IMR-90 (cell line): Measurements from ENCODE around the gene CEACAM3. TPM values are rescaled to one million over a fixed set of nuclear protein-coding genes. Genes with fewer than 3 reads are reported as not detected.

Experiments used
- ATAC-seq: fragments of 200-7000 bp; cut with Tn5 transposase; 2 replicates; pipeline ENCODE4 v1.9.1; 2020; ENCODE audit warnings: low read depth, mild to moderate bottlenecking, moderate library complexity
- BruUV-seq: library from RNA; stranded (reverse); fragments of 400-500 nt; replicated peaks from 2 replicates; lab custom pipeline; 2021; lab: Mats Ljungman, UMichigan
- CTCF ChIA-PET: fragments of 300-600 bp; formaldehyde crosslinking; extraction: SDS; loops from one replicate; lab custom pipeline; 2021; ENCODE audit warnings: antibody characterized with exemption; lab: Yijun Ruan, JAX
- POLR2A ChIA-PET: fragments of 300-600 bp; sonication (Branson Sonifier 250); formaldehyde crosslinking; loops from one replicate; lab custom pipeline; 2022; ENCODE audit warnings: antibody characterized with exemption; ENCODE audit not compliant: unreplicated experiment; lab: Charles Lee
- DNase-seq: peaks from one replicate; pipeline ENCODE4 v3.0.0; 2013
- H2AFZ ChIP-seq: replicated peaks from 2 replicates; pipeline ENCODE3; 2013; ENCODE audit warnings: low read length, mild to moderate bottlenecking; ENCODE audit not compliant: poor library complexity
- H2AK5ac ChIP-seq: 2 replicates; pipeline ENCODE4 v1.6.1; 2013; ENCODE audit warnings: low read depth, low read length, inconsistent platforms
- H2AK9ac ChIP-seq: replicated peaks from 2 replicates; pipeline ENCODE3; 2013; ENCODE audit warnings: mild to moderate bottlenecking, low read depth, low read length, moderate library complexity; ENCODE audit not compliant: poor library complexity
- H2BK120ac ChIP-seq: 2 replicates; pipeline ENCODE4 v1.6.1; 2013; ENCODE audit warnings: low read depth, low read length, inconsistent platforms
- H2BK15ac ChIP-seq: 3 replicates; pipeline ENCODE4 v1.6.1; 2013; ENCODE audit warnings: low read depth, low read length, inconsistent platforms
- H2BK20ac ChIP-seq: 2 replicates; pipeline ENCODE4 v1.6.1; 2013; ENCODE audit warnings: low read depth, mild to moderate bottlenecking, inconsistent platforms, low read length, moderate library complexity
- H2BK5ac ChIP-seq: 2 replicates; pipeline ENCODE4 v1.6.1; 2013; ENCODE audit warnings: mild to moderate bottlenecking, low read depth, low read length, inconsistent platforms; ENCODE audit not compliant: poor library complexity, severe bottlenecking
- H3K14ac ChIP-seq: replicated peaks from 2 replicates; pipeline ENCODE4 v1.6.1; 2013; ENCODE audit warnings: low read depth, low read length, inconsistent platforms
- H3K18ac ChIP-seq: 2 replicates; pipeline ENCODE4 v1.6.1; 2013; ENCODE audit warnings: low read depth, low read length, control low read depth
- H3K23ac ChIP-seq: 2 replicates; pipeline ENCODE4 v1.6.1; 2013; ENCODE audit warnings: low read depth, low read length, inconsistent platforms
- H3K27ac ChIP-seq: 2 replicates; pipeline ENCODE4 v1.5.1; 2013; ENCODE audit warnings: mild to moderate bottlenecking, control low read depth, low read length; ENCODE audit not compliant: insufficient read depth
- H3K27me3 ChIP-seq: 2 replicates; pipeline ENCODE4 v1.6.1; 2013; ENCODE audit warnings: low read length; ENCODE audit not compliant: control insufficient read depth, insufficient read depth
- H3K36me3 ChIP-seq: 2 replicates; pipeline ENCODE4 v1.6.1; 2013; ENCODE audit warnings: low read length, mixed read lengths; ENCODE audit not compliant: control insufficient read depth, insufficient read depth
- H3K4ac ChIP-seq: 2 replicates; pipeline ENCODE4 v1.6.1; 2013; ENCODE audit warnings: low read depth, low read length, inconsistent platforms
- H3K4me1 ChIP-seq: 2 replicates; pipeline ENCODE4 v1.6.1; 2013; ENCODE audit warnings: low read length, mixed read lengths; ENCODE audit not compliant: control insufficient read depth, insufficient read depth
- H3K4me2 ChIP-seq: 2 replicates; pipeline ENCODE4 v1.6.1; 2013; ENCODE audit warnings: low read depth, mild to moderate bottlenecking, control low read depth, low read length, moderate library complexity
- H3K4me3 ChIP-seq: 2 replicates; pipeline ENCODE4 v1.5.1; 2013; ENCODE audit warnings: low read depth, mild to moderate bottlenecking, control low read depth, low read length, moderate library complexity; ENCODE audit not compliant: insufficient read depth
- H3K56ac ChIP-seq: 2 replicates; pipeline ENCODE4 v1.6.1; 2013; ENCODE audit warnings: low read length, inconsistent platforms; ENCODE audit not compliant: insufficient read depth; ENCODE audit errors: extremely low read depth
- H3K79me1 ChIP-seq, 2 experiments: 2 replicates each; pipeline ENCODE4 v1.6.1; 2013; ENCODE audit warnings: low read length in 2 of 2, inconsistent platforms in 1 of 2, low read depth in 1 of 2
- H3K9ac ChIP-seq: 2 replicates; pipeline ENCODE4 v1.6.1; 2013; ENCODE audit warnings: low read depth, low read length, control low read depth
- H3K9me1 ChIP-seq: 2 replicates; pipeline ENCODE4 v1.6.1; 2013; ENCODE audit warnings: low read length, inconsistent platforms; ENCODE audit not compliant: insufficient read depth
- H3K9me3 ChIP-seq: 2 replicates; pipeline ENCODE4 v1.6.1; 2013; ENCODE audit warnings: low read length; ENCODE audit not compliant: control insufficient read depth, insufficient read depth
- H4K20me1 ChIP-seq: 2 replicates; pipeline ENCODE4 v1.6.1; 2013; ENCODE audit warnings: low read length, inconsistent platforms; ENCODE audit not compliant: insufficient read depth
- H4K5ac ChIP-seq: 2 replicates; pipeline ENCODE4 v1.6.1; 2013; ENCODE audit warnings: mild to moderate bottlenecking, low read depth, low read length, control low read depth
- H4K8ac ChIP-seq, 2 experiments: 2 replicates each; pipeline ENCODE4 v1.6.1; 2013; ENCODE audit warnings: low read depth in 2 of 2, low read length in 2 of 2, control low read depth in 1 of 2, inconsistent platforms in 1 of 2
- H4K91ac ChIP-seq: 2 replicates; pipeline ENCODE4 v1.6.1; 2013; ENCODE audit warnings: low read depth, low read length, inconsistent platforms; ENCODE audit not compliant: insufficient read depth
- BHLHE40 ChIP-seq: fragments of 150-350 bp; IDR thresholded peaks from 2 replicates; pipeline ENCODE4 v1.6.1; 2016; ENCODE audit warnings: mild to moderate bottlenecking, low read depth, low read length
- CHD1 ChIP-seq: IDR thresholded peaks from 2 replicates; pipeline ENCODE4 v1.6.1; 2012; ENCODE audit warnings: low read depth, low read length, improper control_type of control experiment
- MAZ ChIP-seq: IDR thresholded peaks from 2 replicates; pipeline ENCODE4 v1.6.1; 2012; ENCODE audit warnings: low read depth, mild to moderate bottlenecking, low read length, improper control_type of control experiment, moderate library complexity, borderline replicate concordance
- MXI1 ChIP-seq: IDR thresholded peaks from 2 replicates; pipeline ENCODE4 v1.6.1; 2012; ENCODE audit warnings: low read depth, mild to moderate bottlenecking, low read length, moderate library complexity, borderline replicate concordance
- POLR2A ChIP-seq: IDR thresholded peaks from 2 replicates; pipeline ENCODE4 v1.6.1; 2012; ENCODE audit warnings: mild to moderate bottlenecking, low read depth, low read length
- RAD21 ChIP-seq: IDR thresholded peaks from 2 replicates; pipeline ENCODE4 v1.6.1; 2012; ENCODE audit warnings: low read length, improper control_type of control experiment
- RFX5 ChIP-seq: IDR thresholded peaks from 2 replicates; pipeline ENCODE4 v1.8.0; 2012; ENCODE audit warnings: low read depth, mild to moderate bottlenecking, low read length, moderate library complexity
- SMC3 ChIP-seq: fragments of 150-350 bp; IDR thresholded peaks from 2 replicates; pipeline ENCODE4 v1.6.1; 2016; ENCODE audit warnings: low read depth, mild to moderate bottlenecking, antibody characterized with exemption, low read length, moderate library complexity
- WGBS, 2 experiments: methylation state at CpG; one replicate each; pipeline versions ENCODE4 v1.1.5 to v1.1.7; 2013; ENCODE audit warnings: missing lambda C conversion rate in 2 of 2; ENCODE audit not compliant: insufficient read length in 1 of 2; ENCODE audit errors: extremely low coverage in 2 of 2; 5-methylcytosine and 5-hydroxymethylcytosine counted together
- dilution Hi-C: fragments of 300-500 bp; cut with HindIII; formaldehyde crosslinking; loops from one replicate; pipeline ENCODE4 v1.14.3; 2018; ENCODE audit warnings: low sequenced_read_pairs; ENCODE audit not compliant: unreplicated experiment
- in situ Hi-C: fragments of 300-500 bp; cut with MboI; formaldehyde crosslinking; loops from 3 replicates; pipeline ENCODE4 v1.14.3; 2019; ENCODE audit warnings: low sequenced_read_pairs, inconsistent platforms, mixed read lengths
- intact Hi-C: fragments of 100-400 bp; cut with micrococcal nuclease; formaldehyde crosslinking; loops from 2 replicates; pipeline ENCODE4 v1.10.0; 2022
- polyA plus RNA-seq, 3 experiments: library from polyadenylated mRNA; depleted of rRNA; stranded (reverse); fragments of >200 nt; gene quantifications; 2 replicates each; pipeline ENCODE4 v1.2.3, GENCODE V29; 2012; ENCODE audit warnings: low replicate concordance in 1 of 3
- total RNA-seq: library from RNA; depleted of rRNA; stranded (reverse); fragments of >200 nt; gene quantifications from 2 replicates; pipeline ENCODE4 v1.2.3, GENCODE V29; 2012
- TF ChIP-seq, protein P1 (sequence below): fragments of 150-350 bp; IDR thresholded peaks from 2 replicates; pipeline ENCODE4 v1.6.1; 2017; ENCODE audit warnings: mild to moderate bottlenecking, antibody characterized with exemption, low read length, low read depth
- TF ChIP-seq, protein P2 (sequence below): fragments of 150-350 bp; IDR thresholded peaks from 2 replicates; pipeline ENCODE4 v1.6.1; 2016; ENCODE audit warnings: low read depth, mild to moderate bottlenecking, low read length, moderate library complexity, borderline replicate concordance

CEACAM3 gene
- total and polyA plus RNA-seq, 2 of the 4 experiments (the other 2 are of a cell fraction), result not detected

- H2AFZ ChIP-seq, result no peak overlapping the region
- H2BK15ac ChIP-seq, result no peak overlapping the region
- no peaks in the 10 kb centered on the region for H3K9me3 ChIP-seq
- CTCF ChIA-PET, result interaction anchor here (1.9 kb wide), 1 partner anchor 11 kb away, joined by 11 read pairs; the partner anchor contains the start of gene CEACAM3
- H3K4me3 ChIP-seq, result no peak overlapping the region
- no peaks in the 10 kb centered on the region for H3K4me1 ChIP-seq
- H3K56ac ChIP-seq, result no peak overlapping the region
- H3K27ac ChIP-seq, result no peak overlapping the region
- 0% methylated on average over 1 of the region's 3 CpGs; no CpG with 5 or more reads in 1 of the 2 experiments for WGBS, 2 experiments
- POLR2A ChIA-PET, result no interaction called here
- no peak overlapping the region for H3K4me2 ChIP-seq
- H3K18ac ChIP-seq, result no peak overlapping the region
- no peak overlapping the region for H4K8ac ChIP-seq
- DNase-seq (no peak), ATAC-seq (no peak)
- no peaks in the 10 kb centered on the region for H3K79me1 ChIP-seq
- H3K36me3 ChIP-seq, result no peaks in the 10 kb centered on the region
- H4K5ac ChIP-seq, result no peak overlapping the region
- H2AK9ac ChIP-seq, result no peak overlapping the region
- no peaks in the 10 kb centered on the region for H4K20me1 ChIP-seq
- no peak overlapping the region for H3K23ac ChIP-seq
- H2BK20ac ChIP-seq, result no peak overlapping the region
- no peak overlapping the region for H3K14ac ChIP-seq
- intact Hi-C loops, result no loop called here
- TF ChIP-seq, protein P1, sequence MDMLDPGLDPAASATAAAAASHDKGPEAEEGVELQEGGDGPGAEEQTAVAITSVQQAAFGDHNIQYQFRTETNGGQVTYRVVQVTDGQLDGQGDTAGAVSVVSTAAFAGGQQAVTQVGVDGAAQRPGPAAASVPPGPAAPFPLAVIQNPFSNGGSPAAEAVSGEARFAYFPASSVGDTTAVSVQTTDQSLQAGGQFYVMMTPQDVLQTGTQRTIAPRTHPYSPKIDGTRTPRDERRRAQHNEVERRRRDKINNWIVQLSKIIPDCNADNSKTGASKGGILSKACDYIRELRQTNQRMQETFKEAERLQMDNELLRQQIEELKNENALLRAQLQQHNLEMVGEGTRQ, result no peak
- TF ChIP-seq MAZ (no peak), RFX5 (no peak), POLR2A (no peak), MXI1 (no peak), BHLHE40 (no peak), CHD1 (no peak), RAD21 (no peak), SMC3 (no peak)
- TF ChIP-seq, protein P2, sequence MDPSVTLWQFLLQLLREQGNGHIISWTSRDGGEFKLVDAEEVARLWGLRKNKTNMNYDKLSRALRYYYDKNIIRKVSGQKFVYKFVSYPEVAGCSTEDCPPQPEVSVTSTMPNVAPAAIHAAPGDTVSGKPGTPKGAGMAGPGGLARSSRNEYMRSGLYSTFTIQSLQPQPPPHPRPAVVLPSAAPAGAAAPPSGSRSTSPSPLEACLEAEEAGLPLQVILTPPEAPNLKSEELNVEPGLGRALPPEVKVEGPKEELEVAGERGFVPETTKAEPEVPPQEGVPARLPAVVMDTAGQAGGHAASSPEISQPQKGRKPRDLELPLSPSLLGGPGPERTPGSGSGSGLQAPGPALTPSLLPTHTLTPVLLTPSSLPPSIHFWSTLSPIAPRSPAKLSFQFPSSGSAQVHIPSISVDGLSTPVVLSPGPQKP, result no peak
- in situ Hi-C loops, result no loop called here
- dilution Hi-C loops, result no loop called here
- BruUV-seq, result no TSS peak
- peaks cover 3% of the 10 kb centered on the region for H3K27me3 ChIP-seq
- H3K4ac ChIP-seq, result no peak overlapping the region
- H2BK5ac ChIP-seq, result no peak overlapping the region
- H2AK5ac ChIP-seq, result no peak overlapping the region
- no peak overlapping the region for H3K9ac ChIP-seq
- H3K9me1 ChIP-seq, result no peaks in the 10 kb centered on the region
- H2BK120ac ChIP-seq, result no peak overlapping the region
- no peak overlapping the region for H4K91ac ChIP-seq
These were observed 12.1 kb upstream of the CEACAM3 start for GRCh38 chr19:41784312-41784711.
